ENCODE measurements around the gene FRMPD2. TPM values are rescaled to one million over a fixed set of nuclear protein-coding genes. Genes with fewer than 3 reads are reported as not detected.

Gene FRMPD2
- total RNA-seq, 1 experiment from 2014 or later, result not detected

DNA sequence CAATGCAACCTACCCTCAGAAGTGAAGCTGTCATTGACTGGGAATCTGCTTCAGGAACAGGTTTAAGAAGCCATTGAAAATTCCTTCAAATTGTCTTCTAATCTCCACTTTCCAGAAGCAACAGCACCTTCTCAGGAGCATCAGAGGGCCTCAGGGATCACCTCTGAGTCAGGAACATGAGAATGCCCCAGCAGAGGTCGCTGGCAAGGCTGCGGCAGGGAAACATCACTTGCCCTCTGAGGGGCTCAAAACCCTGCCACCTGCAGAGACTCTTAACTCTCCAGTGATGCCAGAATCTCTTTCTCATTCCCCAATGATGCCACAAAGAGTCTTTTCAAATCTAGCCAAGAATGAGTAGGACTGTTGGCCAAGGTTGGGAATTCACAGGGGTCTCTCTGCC lies 26.1 kb upstream of the FRMPD2 start:
- no peaks in the 10 kb centered on the region for H3K9me3 ChIP-seq (ENCODE audit: low read depth, low read length, poor library complexity, severe bottlenecking)
- POLR2A ChIA-PET (ENCODE audit: low non-redundant PET), result no interaction called here
- DNase-seq (ENCODE audit: low spot score), result no peak
- BruUV-seq (replicated peaks), result no TSS peak
- H3K36me3 ChIP-seq (ENCODE audit: insufficient read depth, low read length, poor library complexity, severe bottlenecking), result no peaks in the 10 kb centered on the region
- peaks cover under 1% of the 10 kb centered on the region for H3K4me1 ChIP-seq (ENCODE audit: insufficient read depth, low read length, poor library complexity, severe bottlenecking)
- CTCF ChIA-PET, result no interaction called here
- no peak overlapping the region for H3K4me3 ChIP-seq (ENCODE audit: low read depth, low read length, poor library complexity, severe bottlenecking)
- TF ChIP-seq EZH2 (IDR thresholded peaks at IDR 0.05; ENCODE audit: borderline replicate concordance, low read depth, low read length, poor library complexity, severe bottlenecking) (no peak), CTCF (conservative IDR thresholded peaks at IDR 0.05; ENCODE audit: low read depth, low read length) (no peak)
- no peak overlapping the region for H3K27ac ChIP-seq (ENCODE audit: low read depth, low read length, poor library complexity, severe bottlenecking)
- H3K27me3 ChIP-seq (replicated peaks; ENCODE audit: insufficient read depth, low read depth, low read length, poor library complexity), result no peaks in the 10 kb centered on the region
- intact Hi-C loops (cut with micrococcal nuclease; ENCODE audit: unreplicated experiment), result loop anchor here (10.0 kb wide), 1 partner anchor 84 kb away; no protein-coding TSS in a partner anchor

- BruUV-seq (replicated peaks), result no TSS peak
- Histone ChIP-seq H3K4me3 (ENCODE audit: low read depth, low read length, poor library complexity, severe bottlenecking) (no peak overlapping the region), H3K27ac (ENCODE audit: low read depth, low read length, poor library complexity, severe bottlenecking) (no peak overlapping the region), H3K4me1 (ENCODE audit: insufficient read depth, low read length, poor library complexity, severe bottlenecking) (no peaks in the 10 kb centered on the region), H3K36me3 (ENCODE audit: insufficient read depth, low read length, poor library complexity, severe bottlenecking) (no peaks in the 10 kb centered on the region), H3K9me3 (ENCODE audit: low read depth, low read length, poor library complexity, severe bottlenecking) (no peaks in the 10 kb centered on the region), H3K27me3 (replicated peaks; ENCODE audit: insufficient read depth, low read depth, low read length, poor library complexity) (no peaks in the 10 kb centered on the region)
- POLR2A ChIA-PET (ENCODE audit: low non-redundant PET), result no interaction called here
- DNase-seq (ENCODE audit: low spot score), result no peak
- CTCF ChIA-PET, result no interaction called here
- no peak for TF ChIP-seq EZH2 (IDR thresholded peaks at IDR 0.05; ENCODE audit: borderline replicate concordance, low read depth, low read length, poor library complexity, severe bottlenecking)
- TF ChIP-seq CTCF (conservative IDR thresholded peaks at IDR 0.05; ENCODE audit: low read depth, low read length), result no peak
- intact Hi-C loops (cut with micrococcal nuclease; ENCODE audit: unreplicated experiment), result loop anchor here (10.0 kb wide), 1 partner anchor 85 kb away; no protein-coding TSS in a partner anchor
Observed at GRCh38 chr10:48299692-48300091, 25.2 kb upstream of the FRMPD2 start.

- Histone ChIP-seq H3K27me3 (replicated peaks; ENCODE audit: insufficient read depth, low read depth, low read length, poor library complexity) (no peaks in the 10 kb centered on the region), H3K4me1 (ENCODE audit: insufficient read depth, low read length, poor library complexity, severe bottlenecking) (no peaks in the 10 kb centered on the region), H3K9me3 (ENCODE audit: low read depth, low read length, poor library complexity, severe bottlenecking) (no peaks in the 10 kb centered on the region), H3K4me3 (ENCODE audit: low read depth, low read length, poor library complexity, severe bottlenecking) (no peak overlapping the region), H3K36me3 (ENCODE audit: insufficient read depth, low read length, poor library complexity, severe bottlenecking) (no peaks in the 10 kb centered on the region), H3K27ac (ENCODE audit: low read depth, low read length, poor library complexity, severe bottlenecking) (no peak overlapping the region)
- no TSS peak for BruUV-seq (replicated peaks)
- TF ChIP-seq EZH2 (IDR thresholded peaks at IDR 0.05; ENCODE audit: borderline replicate concordance, low read depth, low read length, poor library complexity, severe bottlenecking) (no peak), CTCF (conservative IDR thresholded peaks at IDR 0.05; ENCODE audit: low read depth, low read length) (no peak)
- intact Hi-C loops (cut with micrococcal nuclease; ENCODE audit: unreplicated experiment), result no loop called here
- POLR2A ChIA-PET (ENCODE audit: low non-redundant PET), result no interaction called here
- no peak for DNase-seq (ENCODE audit: low spot score)
- CTCF ChIA-PET, result no interaction called here
Observed at GRCh38 chr10:48299066-48299465, 24.6 kb upstream of the FRMPD2 start.
